SU-DHL-6 (cell line): ENCODE results near the gene MAP2K3.

Experiments
- CTCF ChIP-seq: fragments of 200-600 bp; sonication (generic); IDR thresholded peaks from one replicate; pipeline ENCODE4 v1.5.1; 2017; ENCODE audit warnings: antibody characterized with exemption, mild to moderate bottlenecking, low read length, moderate library complexity; ENCODE audit not compliant: insufficient read depth, poor library complexity, severe bottlenecking
- EZH2phosphoT487 ChIP-seq: fragments of 200-600 bp; sonication (generic), shearing (Covaris generic); conservative IDR thresholded peaks from 2 replicates; pipeline ENCODE4 v1.6.1; 2018; ENCODE audit warnings: mild to moderate bottlenecking, antibody characterized with exemption, low read length, moderate library complexity, mixed read lengths

GRCh38 chr17:21268596-21269188 is 15.8 kb upstream of the MAP2K3 start:
- TF ChIP-seq CTCF, result no peak
- no peak for TF ChIP-seq EZH2phosphoT487
